ENCODE data around the gene MSH6.

MSH6 gene

GRCh38 chr2:47779426-47779790 is 3.5 kb upstream of the MSH6 start:
- no peak for DNase-seq (ENCODE audit: low read depth)

- no peak for DNase-seq (ENCODE audit: low read depth)
These were observed 619 bp upstream of the MSH6 start for GRCh38 chr2:47782381-47782670.

- peak; percentile 61 for DNase-seq (ENCODE audit: low read depth)
These were observed 774 bp downstream of the MSH6 start for GRCh38 chr2:47783486-47784351.

GRCh38 chr2:47784352-47784851 is 1.5 kb downstream of the MSH6 start:
- DNase-seq (ENCODE audit: low read depth) = no peak

- no peak for DNase-seq (ENCODE audit: low read depth)
These were observed 3.0 kb downstream of the MSH6 start for GRCh38 chr2:47785986-47786385.

GRCh38 chr2:47796090-47796697 is 13.2 kb downstream of the MSH6 start:
- no peak for DNase-seq (ENCODE audit: low read depth)

- no peak for DNase-seq (ENCODE audit: low read depth)
These were observed 15.7 kb downstream of the MSH6 start for GRCh38 chr2:47798631-47799030.

- no peak for DNase-seq (ENCODE audit: low read depth)
These were observed 16.2 kb downstream of the MSH6 start for GRCh38 chr2:47799031-47799609.

- no peak for DNase-seq (ENCODE audit: low read depth)
These were observed 18.2 kb downstream of the MSH6 start for GRCh38 chr2:47801118-47801517.

- no peak for DNase-seq (ENCODE audit: low read depth)
These were observed 20.4 kb downstream of the MSH6 start for GRCh38 chr2:47803363-47803762.

GRCh38 chr2:47803770-47804169 is 20.8 kb downstream of the MSH6 start:
- DNase-seq (ENCODE audit: low read depth) = no peak

GRCh38 chr2:47805850-47806249 is 22.9 kb downstream of the MSH6 start:
- DNase-seq (ENCODE audit: low read depth) = no peak

- no peak for DNase-seq (ENCODE audit: low read depth)
These were observed 25.7 kb downstream of the MSH6 start for GRCh38 chr2:47808614-47809013.

- no peak for DNase-seq (ENCODE audit: low read depth)
These were observed 27.0 kb downstream of the MSH6 start for GRCh38 chr2:47809903-47810302.

GRCh38 chr2:47810850-47811249 is 27.9 kb downstream of the MSH6 start:
- DNase-seq (ENCODE audit: low read depth) = no peak

GRCh38 chr2:47811668-47812067 is 28.7 kb downstream of the MSH6 start:
- DNase-seq (ENCODE audit: low read depth) = no peak

GRCh38 chr2:47815764-47816163 is 32.8 kb downstream of the MSH6 start:
- DNase-seq (ENCODE audit: low read depth) = no peak

GRCh38 chr2:47818777-47819176 is 35.8 kb downstream of the MSH6 start:
- no peak for DNase-seq (ENCODE audit: low read depth)

GRCh38 chr2:47819834-47820233 is 36.9 kb downstream of the MSH6 start:
- no peak for DNase-seq (ENCODE audit: low read depth)

GRCh38 chr2:47822518-47822917 is 39.6 kb downstream of the MSH6 start:
- no peak for DNase-seq (ENCODE audit: low read depth)

GRCh38 chr2:47833516-47833968 is 50.6 kb downstream of the MSH6 start:
- no peak for DNase-seq (ENCODE audit: low read depth)

- DNase-seq (ENCODE audit: low read depth) = no peak
These were observed 55.3 kb downstream of the MSH6 start for GRCh38 chr2:47838249-47838648.

GRCh38 chr2:47838686-47839085 is 55.7 kb downstream of the MSH6 start:
- no peak for DNase-seq (ENCODE audit: low read depth)

Measured in activated T-cell treated with anti-CD3 and anti-CD28 coated beads for 48 hours (primary cell).